GM20000 (cell line): ENCODE results near the gene ANKFN1.
"Not testable (repeated sequence)": the region's sequence is repeated elsewhere in the genome, so short reads cannot be mapped to it uniquely, and the experiment has no call there.

Experiments
- DNase-seq: peaks from one replicate; pipeline ENCODE4 v3.0.0; 2012; ENCODE audit warnings: low spot score
- TF ChIP-seq, protein P1 (sequence below): IDR thresholded peaks from 2 replicates; pipeline ENCODE4 v1.5.1; 2012; ENCODE audit warnings: mild to moderate bottlenecking, control low read depth; ENCODE audit errors: extremely low read depth, missing control alignments

The ANKFN1 gene

DNA sequence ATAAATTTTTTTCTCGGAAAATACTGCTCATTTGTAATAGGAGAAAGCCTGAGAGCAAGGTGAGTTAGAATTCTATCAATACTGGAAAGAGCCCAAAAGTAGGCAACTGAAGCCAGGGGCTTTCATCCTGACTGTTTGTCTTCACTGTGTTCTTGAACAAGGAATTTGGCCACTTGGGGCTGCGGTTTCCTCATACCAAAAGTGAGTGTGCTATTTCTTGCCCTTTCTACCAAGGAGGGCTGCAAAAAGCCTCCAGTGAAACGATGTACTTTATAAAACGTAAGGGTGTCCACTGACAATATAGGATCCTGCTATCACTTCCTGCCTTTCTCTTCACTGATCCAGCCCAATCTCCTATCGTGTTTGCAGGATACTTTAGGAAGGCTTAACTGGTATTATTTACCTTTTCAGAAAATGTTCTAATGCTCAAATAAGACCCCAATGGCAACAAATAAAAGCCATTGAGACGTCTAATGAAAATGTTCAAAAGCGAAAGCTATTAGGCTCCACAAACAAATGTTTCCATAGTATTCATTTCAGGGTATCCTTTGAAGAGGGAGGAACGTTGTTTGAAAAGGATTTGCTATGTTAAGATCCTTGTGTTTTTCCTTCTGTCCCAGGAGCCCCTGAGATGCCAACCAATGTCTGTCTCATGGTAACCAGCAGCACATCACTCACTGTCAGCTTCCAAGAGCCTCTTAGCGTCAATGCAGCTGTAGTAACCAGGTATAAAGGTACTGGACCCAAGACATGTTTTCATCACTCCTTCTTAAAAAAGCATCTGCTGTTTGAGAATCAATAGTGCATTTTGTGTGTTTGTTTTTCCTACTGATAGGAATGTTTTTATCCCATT lies 220.9 kb downstream of the ANKFN1 start:
- no peak for DNase-seq
- TF ChIP-seq, protein P1, sequence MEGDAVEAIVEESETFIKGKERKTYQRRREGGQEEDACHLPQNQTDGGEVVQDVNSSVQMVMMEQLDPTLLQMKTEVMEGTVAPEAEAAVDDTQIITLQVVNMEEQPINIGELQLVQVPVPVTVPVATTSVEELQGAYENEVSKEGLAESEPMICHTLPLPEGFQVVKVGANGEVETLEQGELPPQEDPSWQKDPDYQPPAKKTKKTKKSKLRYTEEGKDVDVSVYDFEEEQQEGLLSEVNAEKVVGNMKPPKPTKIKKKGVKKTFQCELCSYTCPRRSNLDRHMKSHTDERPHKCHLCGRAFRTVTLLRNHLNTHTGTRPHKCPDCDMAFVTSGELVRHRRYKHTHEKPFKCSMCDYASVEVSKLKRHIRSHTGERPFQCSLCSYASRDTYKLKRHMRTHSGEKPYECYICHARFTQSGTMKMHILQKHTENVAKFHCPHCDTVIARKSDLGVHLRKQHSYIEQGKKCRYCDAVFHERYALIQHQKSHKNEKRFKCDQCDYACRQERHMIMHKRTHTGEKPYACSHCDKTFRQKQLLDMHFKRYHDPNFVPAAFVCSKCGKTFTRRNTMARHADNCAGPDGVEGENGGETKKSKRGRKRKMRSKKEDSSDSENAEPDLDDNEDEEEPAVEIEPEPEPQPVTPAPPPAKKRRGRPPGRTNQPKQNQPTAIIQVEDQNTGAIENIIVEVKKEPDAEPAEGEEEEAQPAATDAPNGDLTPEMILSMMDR: no peak

DNA sequence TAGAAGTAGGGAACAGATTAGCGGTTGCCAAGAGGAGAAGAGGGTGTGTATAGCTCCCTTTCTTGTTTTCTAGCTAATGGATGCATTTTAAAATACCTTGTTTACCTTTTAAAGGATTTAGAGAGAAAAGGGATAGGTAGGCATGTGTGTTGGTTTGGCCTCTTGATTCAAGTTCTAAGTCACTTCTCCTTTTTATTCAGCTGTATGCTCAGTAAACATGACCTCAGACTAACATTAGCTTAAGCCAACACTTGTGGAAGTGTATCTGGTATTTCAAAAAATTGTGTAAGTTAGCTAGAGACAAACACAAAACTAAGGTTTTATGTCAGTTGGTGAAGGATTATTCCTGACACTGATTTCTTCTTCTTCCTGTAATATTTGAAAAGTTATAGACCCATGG lies 236.1 kb downstream of the ANKFN1 start:
- no peak for DNase-seq

DNA sequence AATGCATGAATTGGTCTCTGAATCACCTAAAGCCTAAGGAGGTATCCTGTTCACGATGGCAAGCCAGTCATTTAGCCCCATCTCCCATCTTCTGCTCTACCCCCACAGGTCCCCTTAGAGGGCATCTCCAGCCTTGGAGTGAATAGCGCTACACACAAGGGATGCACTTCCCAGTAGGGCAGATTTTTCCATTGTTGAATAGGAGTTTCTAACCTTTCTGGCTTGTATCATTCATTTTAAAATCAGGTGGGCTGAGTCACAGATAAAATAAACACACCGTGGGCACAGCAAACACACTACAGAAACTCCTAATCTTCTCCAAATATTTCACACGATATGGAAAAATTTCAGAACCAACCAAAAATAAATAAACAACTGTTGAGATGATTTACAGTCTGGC lies 239.0 kb downstream of the ANKFN1 start:
- TF ChIP-seq, protein P1: no peak
- no peak for DNase-seq

More for the DNA sequence above, 236.1 kb downstream of the ANKFN1 start:
- TF ChIP-seq, protein P1: no peak

DNA sequence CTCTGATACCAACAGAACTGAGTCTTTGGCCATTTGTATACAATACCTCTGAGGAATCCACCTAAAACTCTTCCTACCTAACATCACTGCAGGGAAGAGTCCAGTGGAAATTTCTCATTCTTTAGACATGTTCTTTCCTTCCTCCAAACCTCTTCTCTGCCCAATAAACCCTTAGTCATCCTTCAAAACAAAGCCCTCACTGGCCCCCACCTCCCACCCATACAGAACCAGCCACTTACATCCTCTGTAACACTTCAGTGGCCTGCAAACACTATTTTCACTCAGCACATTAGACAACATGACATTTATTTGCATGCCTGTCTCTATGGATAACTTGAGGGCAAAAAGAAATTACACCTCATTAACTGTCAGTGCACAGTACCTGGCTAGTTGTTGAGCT lies 239.9 kb downstream of the ANKFN1 start:
- DNase-seq: no peak
- TF ChIP-seq, protein P1: no peak

DNA sequence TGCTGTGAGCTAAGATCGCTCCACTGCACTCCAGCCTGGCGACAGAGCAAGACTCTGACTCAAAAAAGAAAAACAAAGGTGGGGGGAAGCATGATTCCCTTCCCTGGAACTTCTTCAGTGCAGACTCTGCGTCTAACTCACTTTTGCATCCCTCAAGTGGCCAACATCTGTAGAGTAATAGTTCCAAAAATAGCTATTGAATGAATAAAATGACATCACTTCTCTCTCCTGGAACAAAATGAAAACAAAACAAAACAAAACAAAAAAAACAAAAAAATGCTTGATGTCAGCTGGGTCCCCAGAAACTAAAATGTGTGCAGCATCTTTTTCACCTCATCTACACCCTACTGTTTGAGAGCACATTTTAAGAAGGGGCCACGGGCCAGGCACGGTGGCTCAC lies 242.5 kb downstream of the ANKFN1 start:
- DNase-seq: no peak
- TF ChIP-seq, protein P1: no peak

DNA sequence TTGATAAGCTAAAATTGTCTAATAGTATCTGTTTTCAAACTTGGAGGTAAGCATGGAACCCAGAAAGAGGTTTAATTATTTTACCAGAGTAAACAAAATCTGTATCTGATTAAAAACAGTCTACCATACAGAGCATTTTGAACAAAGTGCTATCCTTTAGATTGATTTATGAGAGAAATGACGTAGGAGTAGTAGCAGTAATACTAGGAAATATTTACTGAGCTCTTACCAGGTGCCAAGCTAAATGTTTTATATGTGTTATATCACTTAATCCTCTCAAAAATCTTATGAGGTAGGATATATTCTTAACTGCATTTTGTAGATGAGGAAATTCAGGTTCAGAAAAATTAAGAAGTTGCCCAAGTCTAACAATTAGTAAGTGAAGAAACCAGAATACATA lies 253.8 kb downstream of the ANKFN1 start:
- DNase-seq: no peak
- TF ChIP-seq, protein P1: no peak

DNA sequence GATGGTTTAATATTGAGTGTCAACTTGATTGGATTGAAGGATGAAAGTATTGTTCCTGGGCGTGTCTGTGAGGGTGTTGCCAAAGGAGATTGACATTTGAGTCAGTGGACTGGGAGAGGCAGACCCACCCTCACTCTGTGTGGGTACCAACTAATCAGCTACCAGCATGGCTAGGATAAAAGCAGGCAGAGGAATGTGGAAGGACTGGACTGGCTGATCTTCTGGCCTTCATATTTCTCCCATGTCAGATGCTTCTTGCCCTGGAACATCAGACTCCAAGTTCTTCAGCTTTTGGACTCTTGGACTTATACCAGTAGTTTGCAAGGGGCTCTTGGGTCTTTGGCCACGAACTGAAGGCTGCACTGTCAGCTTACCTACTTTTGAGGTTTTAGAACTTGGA lies 259.1 kb downstream of the ANKFN1 start:
- DNase-seq: not testable (repeated sequence)

DNA sequence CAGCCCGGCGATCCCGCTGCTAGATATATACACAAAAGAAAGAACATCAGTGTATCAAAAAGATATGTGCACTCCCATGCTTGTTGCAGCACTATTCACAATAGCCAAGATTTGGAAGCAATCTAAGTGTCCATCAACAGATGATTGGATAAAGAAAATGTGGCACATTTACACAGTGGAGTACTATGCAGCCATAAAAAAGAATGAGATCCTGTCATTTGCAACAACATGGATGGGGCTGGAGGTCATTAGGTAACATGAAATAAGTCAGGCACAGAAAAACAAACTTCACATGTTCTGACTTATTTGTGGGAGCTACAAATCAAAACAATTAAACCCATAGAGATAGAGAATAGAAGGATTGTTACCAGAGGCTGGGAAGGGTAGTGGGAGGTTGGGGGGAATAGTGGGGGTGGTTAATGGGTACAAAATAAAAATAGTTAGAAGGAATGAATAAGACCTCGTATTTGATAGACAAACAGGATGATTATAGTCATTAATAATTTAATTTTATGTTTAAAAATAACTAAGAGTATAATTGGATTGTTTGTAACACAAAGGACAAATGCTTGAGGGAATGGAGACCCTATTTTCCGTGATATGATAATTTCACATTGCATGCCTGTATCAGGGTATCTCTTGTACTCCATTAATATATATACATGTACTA lies 263.5 kb downstream of the ANKFN1 start:
- TF ChIP-seq, protein P1: no peak
- no peak for DNase-seq
